ENCODE results near the gene CREBBP.

The CREBBP gene

DNA sequence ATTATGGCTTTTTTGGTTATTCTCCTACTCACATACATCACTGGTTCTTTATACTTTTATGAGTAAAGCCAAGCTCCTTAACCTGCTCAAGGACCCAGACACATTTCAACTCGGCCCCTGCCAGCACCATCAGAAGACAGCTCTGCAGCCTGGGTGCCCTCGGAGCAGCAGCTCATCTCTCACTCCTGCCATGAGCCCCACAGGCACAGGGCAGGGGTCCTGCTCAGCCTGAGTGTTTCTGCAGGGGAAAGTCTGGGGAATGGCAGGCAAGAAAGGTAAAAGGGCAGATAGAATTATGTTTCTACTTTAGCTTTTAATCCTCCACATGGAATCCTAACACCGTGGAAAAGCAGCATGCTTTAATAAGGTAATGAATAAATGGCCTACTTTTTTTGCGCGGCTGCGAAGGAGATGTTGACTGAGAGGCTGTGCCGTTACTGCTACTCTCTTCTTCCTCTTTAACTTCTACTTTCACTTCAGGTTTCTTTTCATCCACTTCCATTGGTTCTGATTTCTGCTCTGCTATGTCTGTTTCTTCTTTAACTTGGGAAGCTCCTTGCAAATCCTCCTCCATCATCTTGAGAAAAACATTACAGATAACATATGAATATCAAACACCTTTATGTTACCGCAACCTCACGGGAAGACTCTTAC lies 113.1 kb downstream of the CREBBP start:
- DNase-seq (ENCODE audit: low read depth in 2 of 2): no peak

DNA sequence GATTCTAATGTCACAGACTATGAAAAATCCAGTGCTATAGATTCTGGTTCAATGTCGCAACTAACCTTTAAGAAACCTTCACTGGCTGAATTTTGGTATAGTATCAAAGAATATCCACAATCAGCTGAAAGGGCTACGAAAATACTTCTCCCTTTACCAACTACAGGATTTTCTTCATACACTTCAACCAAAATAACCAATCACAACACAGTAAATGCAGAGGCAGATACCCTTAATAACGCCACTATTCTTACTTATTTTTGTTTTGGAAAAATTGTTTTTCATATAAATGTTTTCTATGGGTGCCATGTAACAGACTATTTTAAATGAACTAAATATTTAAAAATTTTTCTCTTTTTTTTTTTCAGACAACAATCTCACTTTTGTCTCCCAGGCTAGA lies 114.3 kb downstream of the CREBBP start:
- no peak for DNase-seq (ENCODE audit: low read depth in 2 of 2)

DNA sequence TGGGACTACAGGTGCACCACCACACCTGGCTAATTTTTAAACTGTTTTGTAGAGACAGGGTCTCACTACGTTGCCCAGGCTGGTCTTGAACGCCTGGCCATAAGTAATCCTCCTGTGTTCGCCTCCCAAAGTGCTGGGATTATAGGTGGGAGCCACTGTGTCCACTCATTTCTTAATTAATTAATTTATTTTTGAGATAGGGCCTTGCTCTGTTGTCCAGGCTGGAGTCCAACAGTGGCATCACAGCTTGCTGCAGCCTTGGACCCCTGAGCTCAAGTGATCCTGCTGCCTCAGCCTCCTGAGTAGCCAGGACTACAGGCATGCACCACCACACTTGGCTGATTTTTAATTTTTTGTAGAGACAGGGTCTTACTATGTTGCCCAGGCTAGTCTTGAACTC lies 116.1 kb downstream of the CREBBP start:
- no peak for DNase-seq (ENCODE audit: low read depth in 2 of 2)

DNA sequence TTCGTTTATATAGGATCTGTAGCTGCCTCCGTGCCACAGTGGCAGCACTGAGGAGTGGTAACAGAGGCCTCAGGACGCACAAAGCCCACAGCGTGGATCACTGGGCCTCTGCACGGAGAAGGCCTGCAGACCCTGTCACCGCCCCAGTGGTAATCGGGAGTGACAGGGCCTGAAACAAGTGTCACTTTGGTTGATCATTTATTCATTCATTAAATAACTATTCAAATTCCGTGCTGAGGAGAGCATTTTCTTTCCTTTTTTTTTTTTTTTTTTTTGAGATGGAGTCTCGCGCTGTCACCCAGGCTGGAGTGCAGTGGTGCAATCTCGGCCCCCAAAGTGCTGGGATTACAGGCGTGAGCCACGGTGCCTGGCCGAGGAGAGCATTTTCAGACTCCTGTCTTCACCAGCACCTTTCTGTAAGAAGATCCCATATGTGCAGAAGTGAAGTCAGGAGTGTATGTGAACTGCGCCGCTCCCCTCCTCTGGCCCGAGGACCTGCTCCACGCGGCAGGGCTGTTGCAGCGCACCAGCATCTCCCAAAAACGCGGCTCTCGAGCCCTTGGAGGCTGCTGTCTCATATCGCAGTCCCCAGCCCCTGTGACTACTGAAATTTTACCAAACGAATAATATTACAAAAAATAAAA lies 118.3 kb downstream of the CREBBP start:
- DNase-seq (ENCODE audit: low read depth in 2 of 2): no peak

- DNase-seq (ENCODE audit: low read depth in 2 of 2): no peak
Observed at GRCh38 chr16:3761375-3762106, 119.0 kb downstream of the CREBBP start.

DNA sequence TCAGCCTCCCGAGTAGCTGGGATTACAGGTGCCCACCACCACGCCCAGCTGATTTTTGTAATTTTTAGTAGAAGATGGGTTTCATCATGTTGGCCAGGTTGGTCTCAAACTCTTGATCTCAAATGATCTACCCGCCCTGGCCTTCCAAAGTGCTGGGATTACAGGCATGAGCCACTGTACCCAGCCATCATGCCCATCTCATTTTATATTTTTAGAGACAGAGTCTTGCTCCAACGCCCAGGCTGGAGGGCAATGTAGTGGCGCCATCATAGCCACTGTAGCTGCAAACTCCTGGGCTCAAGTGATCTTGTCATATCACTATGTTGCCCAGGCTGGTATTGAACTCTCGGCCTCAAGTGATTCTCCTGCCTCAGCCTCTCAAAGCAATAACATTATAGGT lies 120.0 kb downstream of the CREBBP start:
- no peak for DNase-seq (ENCODE audit: low read depth in 2 of 2)

DNA sequence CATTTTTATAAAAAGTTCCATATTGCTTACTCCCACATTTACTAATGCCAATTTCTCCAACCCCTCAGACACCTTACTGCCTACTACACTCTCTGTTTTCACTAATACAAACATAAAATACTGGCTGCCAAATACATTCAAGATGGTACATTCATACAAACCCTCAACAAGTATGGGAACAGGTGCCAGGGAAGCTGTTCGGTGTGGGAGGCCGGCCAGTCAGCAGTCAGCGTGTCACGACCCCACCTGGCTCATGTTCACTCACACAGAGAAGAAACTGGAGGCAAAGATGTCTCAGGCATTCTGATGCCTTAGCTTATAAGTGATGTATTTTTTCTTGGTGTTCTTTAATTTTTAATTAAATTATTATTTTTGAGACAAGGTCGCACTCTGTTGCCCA lies 120.8 kb downstream of the CREBBP start:
- no peak for DNase-seq (ENCODE audit: low read depth in 2 of 2)

DNA sequence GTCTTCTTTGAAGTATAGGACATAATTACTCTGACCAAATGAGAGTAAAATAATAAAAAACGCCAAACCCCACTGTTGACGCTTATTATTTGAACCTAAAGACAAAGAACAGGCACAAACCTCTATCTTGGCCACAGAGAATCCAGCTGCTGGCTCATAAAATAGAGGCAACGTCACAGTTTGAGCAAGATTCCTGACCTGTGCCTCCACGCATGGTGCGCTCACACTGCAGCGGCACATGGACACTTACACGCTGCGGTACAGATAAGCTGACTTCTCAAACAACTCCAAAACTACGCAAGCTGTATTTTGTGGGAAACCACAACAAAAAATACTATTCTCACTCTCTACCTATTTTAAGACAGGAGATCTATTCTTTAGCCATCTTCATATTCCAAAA lies 124.4 kb downstream of the CREBBP start:
- no peak for DNase-seq (ENCODE audit: low read depth in 2 of 2)

GRCh38 chr16:3755249-3755648 lies 125.3 kb downstream of the CREBBP start:
- DNase-seq (ENCODE audit: low read depth in 2 of 2): no peak

- no peak for DNase-seq (ENCODE audit: low read depth in 2 of 2)
Observed at GRCh38 chr16:3754772-3755171, 125.7 kb downstream of the CREBBP start.

DNA sequence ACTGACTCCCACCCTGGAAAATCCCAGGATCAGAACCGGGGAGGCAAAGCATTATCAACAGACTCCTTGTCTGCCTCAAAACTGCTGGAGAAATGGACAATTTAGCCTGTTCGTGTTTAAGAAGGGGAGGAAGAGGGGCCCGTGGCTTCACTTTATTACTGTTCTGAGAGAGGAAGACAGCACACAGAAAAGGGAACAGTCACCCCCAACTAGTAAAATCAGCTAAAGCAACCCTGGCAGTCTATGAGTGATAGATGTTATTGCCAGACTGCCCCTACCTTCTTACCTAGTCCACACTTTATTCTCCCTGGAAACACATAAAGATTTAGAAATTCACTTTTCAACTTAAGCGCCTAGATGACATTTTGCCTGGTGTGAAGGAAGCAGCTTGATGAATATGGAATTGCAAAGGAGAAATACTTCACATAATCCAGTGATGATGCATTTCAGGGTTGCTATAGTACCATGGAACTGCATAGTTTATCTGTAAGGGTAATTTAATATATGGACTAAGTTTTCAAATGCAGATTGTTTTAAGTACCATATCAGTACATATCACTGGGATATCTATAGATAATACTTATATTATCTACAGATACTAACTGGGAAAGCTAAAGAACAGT lies 126.3 kb downstream of the CREBBP start:
- DNase-seq (ENCODE audit: low read depth in 2 of 2): no peak

DNA sequence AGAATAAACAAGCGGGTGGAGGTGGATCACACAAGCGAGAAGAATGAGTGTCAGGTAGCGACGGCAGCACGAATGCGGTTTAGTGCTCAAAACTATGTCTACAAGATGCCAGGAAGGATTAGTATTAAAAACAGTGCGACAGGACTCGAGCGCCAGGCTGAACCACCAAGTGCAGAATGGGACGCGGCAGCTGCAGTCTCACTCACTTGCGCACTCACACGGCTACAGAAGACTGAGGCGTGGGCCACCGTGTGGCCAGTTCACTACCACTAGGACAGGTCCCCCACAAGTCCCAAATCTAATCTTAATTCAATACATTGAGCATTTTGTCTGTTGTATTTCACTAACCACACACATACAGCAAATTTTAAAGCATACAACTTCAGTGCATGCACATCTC lies 127.5 kb downstream of the CREBBP start:
- DNase-seq (ENCODE audit: low read depth in 2 of 2): no peak

- no peak for DNase-seq (ENCODE audit: low read depth in 2 of 2)
Observed at GRCh38 chr16:3751878-3752277, 128.6 kb downstream of the CREBBP start.

- DNase-seq (ENCODE audit: low read depth in 2 of 2): no peak
Observed at GRCh38 chr16:3748307-3748706, 132.2 kb downstream of the CREBBP start.

GRCh38 chr16:3745751-3746355 lies 134.7 kb downstream of the CREBBP start:
- no peak for DNase-seq (ENCODE audit: low read depth in 2 of 2)

DNA sequence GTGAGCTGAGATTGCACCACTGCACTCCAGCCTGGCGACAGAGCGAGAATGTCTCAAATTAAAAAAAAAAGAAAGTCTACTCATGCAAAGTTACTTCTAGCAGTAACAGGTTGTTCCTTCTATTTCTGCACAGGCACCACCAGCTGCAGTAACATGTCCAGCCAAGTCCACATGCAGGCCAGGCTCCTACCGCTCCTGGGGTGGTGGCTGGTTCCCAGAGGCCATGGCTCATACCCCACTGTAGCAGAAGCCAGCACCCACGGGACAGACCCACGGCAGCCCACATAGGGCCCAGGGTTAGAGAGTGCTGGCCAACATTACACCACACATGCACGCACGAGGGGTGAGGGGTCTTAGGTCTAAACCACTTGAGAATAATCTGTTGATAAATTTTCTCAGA lies 136.5 kb downstream of the CREBBP start:
- no peak for DNase-seq (ENCODE audit: low read depth in 2 of 2)

DNA sequence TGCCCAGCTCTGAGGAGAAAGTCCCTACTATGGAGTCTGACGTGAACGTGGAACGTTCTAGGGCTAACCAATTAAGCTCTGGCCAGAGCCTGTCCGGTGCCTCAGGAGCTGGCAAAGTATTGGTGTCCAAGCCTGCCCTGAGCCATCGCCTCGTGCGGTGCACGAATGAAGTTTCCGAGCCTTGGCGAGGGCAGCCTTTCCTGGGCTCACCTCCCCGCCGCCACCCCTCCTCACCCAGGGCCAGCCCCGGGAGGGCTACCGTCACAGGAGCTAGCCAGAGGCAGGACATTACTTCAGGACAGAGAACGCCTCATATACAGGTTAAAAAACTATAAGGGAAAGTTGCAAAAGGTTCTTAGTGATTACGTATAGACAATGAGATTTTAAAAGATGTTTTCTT lies 139.6 kb downstream of the CREBBP start:
- DNase-seq (ENCODE audit: low read depth in 2 of 2): no peak

DNA sequence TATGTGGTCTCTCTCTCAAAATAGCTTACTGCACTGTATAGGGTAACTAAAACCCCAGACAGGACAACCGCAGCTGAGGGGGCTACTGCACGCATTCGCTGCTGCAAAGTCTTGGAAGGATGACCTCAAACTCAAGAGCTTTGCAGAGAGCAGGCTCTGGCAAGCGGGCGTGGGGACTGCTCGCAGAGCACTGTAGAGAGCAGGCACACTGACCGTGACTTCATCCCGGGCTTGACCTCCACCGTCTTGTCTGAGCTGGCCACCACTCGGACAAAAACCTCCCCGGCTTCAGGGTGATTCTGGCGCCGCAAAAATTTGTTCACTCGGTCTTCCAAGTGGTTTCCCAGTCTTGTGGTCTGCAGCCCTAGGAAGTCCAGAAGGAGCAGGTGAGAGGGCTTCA lies 140.3 kb downstream of the CREBBP start:
- DNase-seq (ENCODE audit: low read depth in 2 of 2): no peak

DNA sequence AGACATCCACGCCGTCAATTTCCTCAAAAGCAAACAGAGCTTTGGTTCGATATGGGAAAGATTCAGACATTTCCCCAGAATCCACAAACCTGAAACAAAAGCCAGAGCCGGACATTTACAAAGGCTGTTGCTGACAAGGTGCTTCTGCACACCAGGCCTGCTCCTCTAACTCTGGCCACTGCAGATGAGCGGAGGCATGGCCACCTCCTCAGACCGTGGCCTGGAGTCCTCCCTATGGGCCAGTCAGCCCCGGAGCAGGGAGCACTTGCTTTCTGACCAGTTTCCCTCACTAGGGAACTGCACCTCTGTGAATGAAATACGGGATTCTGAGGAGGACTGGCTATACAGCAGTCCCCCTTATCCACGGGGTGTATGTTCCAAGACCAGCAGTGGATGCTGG lies 140.9 kb downstream of the CREBBP start:
- DNase-seq (ENCODE audit: low read depth in 2 of 2): no peak

- DNase-seq (ENCODE audit: low read depth in 2 of 2): no peak
Observed at GRCh38 chr16:3738541-3738940, 142.0 kb downstream of the CREBBP start.

DNA sequence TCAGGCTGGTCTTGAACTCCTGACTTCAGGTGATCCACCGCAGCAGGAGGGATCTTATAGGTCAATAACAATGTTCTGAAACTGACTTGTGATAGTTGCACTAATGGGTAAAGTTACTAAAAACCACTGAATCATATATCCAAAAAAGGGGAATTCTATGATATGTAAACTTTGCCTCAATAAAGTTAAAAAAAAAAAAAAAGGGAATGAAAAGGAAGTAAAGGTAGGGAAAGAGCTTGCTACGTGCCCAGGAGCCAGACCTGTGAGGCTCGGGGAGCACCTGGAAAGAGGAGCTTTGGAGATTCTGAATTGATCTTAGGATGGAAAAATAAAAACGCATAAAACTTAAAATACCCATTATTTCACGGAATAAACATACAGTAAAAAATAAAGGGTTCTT lies 142.4 kb downstream of the CREBBP start:
- DNase-seq (ENCODE audit: low read depth in 2 of 2): no peak

- no peak for DNase-seq (ENCODE audit: low read depth in 2 of 2)
Observed at GRCh38 chr16:3737181-3737580, 143.3 kb downstream of the CREBBP start.

Data from stimulated activated CD8-positive, alpha-beta memory T cell treated with anti-CD3 and anti-CD28 coated beads, Interleukin-2, amount 100 ng/mL, for 48 hours (primary cell).